Pulmonary artery endothelial cell (primary cell): ENCODE measurements around the gene SLC35F6. TPM values are rescaled to one million over a fixed set of nuclear protein-coding genes. Genes with fewer than 3 reads are reported as not detected.
"Not testable (repeated sequence)": the region's sequence is repeated elsewhere in the genome, so short reads cannot be mapped to it uniquely, and the experiment has no call there.

ENCODE experiments used
- DNase-seq: peaks from one replicate; pipeline ENCODE4 v3.0.0-alpha.2; 2011; ENCODE audit warnings: low read depth, low spot score
- total RNA-seq: library from RNA; depleted of rRNA; stranded (reverse); fragments of >200 nt; gene quantifications from 2 replicates; pipeline ENCODE4 v1.2.3, GENCODE V29; 2014

The SLC35F6 gene
- total RNA-seq, 1 donor from 2014 or later, result 21.9 TPM

- no peak for DNase-seq
Observed at GRCh38 chr2:26754972-26755670, 9.0 kb upstream of the SLC35F6 start.

- DNase-seq, result no peak
Observed at GRCh38 chr2:26756337-26756736, 7.7 kb upstream of the SLC35F6 start.

- DNase-seq, result peak; percentile 98
Observed at GRCh38 chr2:26757873-26758789, 6.0 kb upstream of the SLC35F6 start.

- DNase-seq, result no peak
Observed at GRCh38 chr2:26758790-26759321, 5.2 kb upstream of the SLC35F6 start.

GRCh38 chr2:26759845-26760244 lies 4.2 kb upstream of the SLC35F6 start:
- DNase-seq, result no peak

- not testable (repeated sequence) for DNase-seq
Observed at GRCh38 chr2:26760991-26761390, 3.1 kb upstream of the SLC35F6 start.

- no peak for DNase-seq
Observed at GRCh38 chr2:26763019-26763418, 1.1 kb upstream of the SLC35F6 start.

GRCh38 chr2:26764906-26765305 lies 822 bp downstream of the SLC35F6 start:
- DNase-seq, result no peak

- DNase-seq, result no peak
Observed at GRCh38 chr2:26765475-26766200, 1.6 kb downstream of the SLC35F6 start.

- no peak for DNase-seq
Observed at GRCh38 chr2:26767129-26767528, 3.0 kb downstream of the SLC35F6 start.

- DNase-seq, result no peak
Observed at GRCh38 chr2:26767894-26768487, 3.9 kb downstream of the SLC35F6 start.

GRCh38 chr2:26768759-26769088 lies 4.6 kb downstream of the SLC35F6 start:
- DNase-seq, result no peak

- no peak for DNase-seq
Observed at GRCh38 chr2:26769089-26769761, 5.1 kb downstream of the SLC35F6 start.

- peak; percentile 71 for DNase-seq
Observed at GRCh38 chr2:26770986-26771586, 7.0 kb downstream of the SLC35F6 start.

GRCh38 chr2:26772064-26773001 lies 8.2 kb downstream of the SLC35F6 start:
- no peak for DNase-seq

GRCh38 chr2:26776195-26776800 lies 12.2 kb downstream of the SLC35F6 start:
- DNase-seq, result no peak

GRCh38 chr2:26778098-26778497 lies 14.0 kb downstream of the SLC35F6 start:
- DNase-seq, result no peak

GRCh38 chr2:26778507-26778906 lies 14.4 kb downstream of the SLC35F6 start:
- no peak for DNase-seq
